Frontal cortex (tissue), 4 donors: ENCODE results near the gene CPED1. TPM values are rescaled to one million over a fixed set of nuclear protein-coding genes. Genes with fewer than 3 reads are reported as not detected.
"Not testable (repeated sequence)": the region's sequence is repeated elsewhere in the genome, so short reads cannot be mapped to it uniquely, and the experiment has no call there.

ENCODE experiments used
- DNase-seq, 2 donors: peaks; one replicate each; pipeline ENCODE4 v3.0.0; 2012; ENCODE audit warnings: low spot score in 2 of 2
- FAIRE-seq: peaks from 2 replicates; lab custom pipeline; 2012; peaks lifted over from hg19 to GRCh38; lab: Jason Lieb, UNC
- total RNA-seq: library from RNA; depleted of rRNA; stranded (reverse); fragments of >200 nt; gene quantifications from one replicate; pipeline ENCODE4 v1.2.3, GENCODE V29; 2014
- donor health status: control.
- donor health status: control.
- donor health status: control.

The CPED1 gene
- total RNA-seq, 1 donor from 2014 or later = 3.3 TPM

GRCh38 chr7:121034929-121035328 lies 46.4 kb downstream of the CPED1 start:
- no peak for DNase-seq
- FAIRE-seq = no peak

DNA sequence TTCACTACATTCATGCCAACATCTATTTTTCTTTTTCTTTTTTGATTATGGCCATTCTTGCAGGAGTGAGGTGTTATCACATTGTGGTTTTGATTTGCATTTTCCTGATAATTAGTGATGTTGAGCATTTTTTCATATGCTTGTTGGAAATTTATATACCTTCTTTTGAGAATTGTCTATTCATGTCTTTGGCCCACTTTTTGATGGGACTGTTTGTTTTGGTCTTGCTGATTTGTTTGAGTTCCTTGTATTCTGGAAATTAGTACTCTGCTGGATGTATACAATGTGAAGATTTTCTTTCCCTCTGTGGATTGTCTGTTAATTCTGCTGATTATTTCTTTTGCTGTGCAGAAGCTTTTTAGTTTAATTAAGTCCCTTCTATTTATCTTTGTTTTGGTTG lies 48.3 kb downstream of the CPED1 start:
- DNase-seq, FAIRE-seq: not testable (repeated sequence)

- FAIRE-seq, DNase-seq: not testable (repeated sequence)
Measured at GRCh38 chr7:121037329-121037728, 48.8 kb downstream of the CPED1 start.

GRCh38 chr7:121037957-121038716 lies 49.6 kb downstream of the CPED1 start:
- no peak for FAIRE-seq
- DNase-seq = no peak

GRCh38 chr7:121038717-121039509 lies 50.4 kb downstream of the CPED1 start:
- no peak for DNase-seq
- FAIRE-seq = no peak

GRCh38 chr7:121039510-121039822 lies 51.0 kb downstream of the CPED1 start:
- no peak for DNase-seq
- FAIRE-seq = no peak

- FAIRE-seq (no peak), DNase-seq (no peak)
Measured at GRCh38 chr7:121039994-121040393, 51.5 kb downstream of the CPED1 start.

GRCh38 chr7:121041516-121042148 lies 53.1 kb downstream of the CPED1 start:
- DNase-seq (no peak), FAIRE-seq (no peak)

DNA sequence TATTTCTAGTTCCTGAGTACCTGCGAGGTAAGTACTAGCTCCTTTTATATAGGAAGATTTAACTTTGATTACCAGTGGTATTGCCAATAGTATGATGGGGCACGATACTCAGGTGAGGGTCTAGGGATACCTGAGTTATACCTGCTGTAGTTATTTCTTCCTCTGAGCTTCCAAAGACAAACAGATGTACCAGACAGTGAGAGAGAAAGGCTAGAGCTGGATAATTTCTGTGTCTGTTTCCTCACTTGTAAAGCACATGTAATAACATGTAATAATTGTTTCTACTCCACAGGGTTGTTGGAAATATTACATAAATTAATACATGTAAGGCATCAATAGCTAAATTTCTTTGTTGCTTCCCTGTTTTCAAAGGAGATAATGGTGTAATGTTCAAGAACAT lies 53.7 kb downstream of the CPED1 start:
- no peak for DNase-seq
- no peak for FAIRE-seq

- FAIRE-seq = no peak
Measured at GRCh38 chr7:121042899-121043298, 54.4 kb downstream of the CPED1 start.

DNA sequence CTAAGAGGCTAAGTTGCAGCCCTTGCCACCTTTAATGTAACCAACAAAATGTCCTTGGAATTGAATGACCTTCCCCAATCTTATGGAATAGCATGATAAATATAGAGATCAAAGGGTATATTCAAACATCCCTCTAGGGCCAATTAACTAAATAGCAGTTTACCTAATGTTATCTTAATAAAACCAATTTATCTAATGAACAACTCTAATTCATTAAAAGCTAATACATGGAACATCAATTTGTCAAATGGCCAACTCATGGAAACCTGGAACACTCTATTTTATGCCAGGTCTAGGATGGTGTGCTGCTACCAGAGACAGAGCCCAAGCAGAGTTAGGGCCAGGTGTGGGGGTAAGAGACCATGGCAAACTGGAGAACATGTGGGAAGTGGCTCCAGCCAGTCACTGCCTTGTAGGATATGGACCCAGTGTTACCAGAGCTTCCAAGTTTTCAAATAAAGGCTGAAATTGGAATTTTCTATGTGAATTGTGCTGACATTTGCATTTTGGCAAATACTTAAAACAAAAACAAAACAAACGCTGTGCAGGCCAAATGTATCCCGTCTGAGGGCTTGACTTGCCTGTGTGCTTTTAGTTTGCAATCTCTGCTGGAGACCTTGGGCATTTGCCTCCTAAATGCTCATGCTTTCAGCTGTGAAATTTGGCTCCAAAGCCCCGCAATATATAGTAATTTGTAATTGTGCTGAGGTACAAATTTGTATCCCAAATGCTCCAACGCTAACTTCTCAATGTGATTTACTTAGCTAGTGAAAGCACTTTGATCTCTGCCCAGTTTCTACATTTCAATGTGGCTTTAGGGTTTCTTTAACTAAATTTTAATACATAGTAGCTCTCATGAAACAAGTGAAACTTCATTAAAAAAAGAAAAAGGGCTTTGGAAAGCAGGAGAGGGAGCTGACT lies 55.1 kb downstream of the CPED1 start:
- DNase-seq = no peak
- FAIRE-seq = no peak

More at GRCh38 chr7:121042899-121043298, 54.4 kb downstream of the CPED1 start:
- no peak for DNase-seq

DNA sequence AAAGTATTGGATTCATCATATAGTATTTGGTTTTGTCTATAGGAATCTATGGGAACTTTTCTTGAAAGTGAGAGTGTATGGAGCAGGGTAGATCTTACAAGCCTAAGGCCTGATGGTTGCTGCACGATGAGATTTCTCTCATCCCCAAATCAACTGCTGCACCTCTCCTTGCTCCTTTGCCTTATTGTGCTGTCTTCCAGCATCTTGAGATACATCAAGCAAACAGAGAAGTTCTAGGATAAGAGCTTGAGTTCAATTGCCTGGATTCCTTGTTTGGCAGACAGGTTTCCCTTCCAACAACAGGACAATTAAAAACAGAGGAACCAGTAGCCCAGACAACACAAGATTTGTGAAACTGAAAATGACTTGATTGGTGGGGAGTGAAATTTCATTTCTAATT lies 56.6 kb downstream of the CPED1 start:
- FAIRE-seq = no peak

GRCh38 chr7:121046009-121046408 lies 57.5 kb downstream of the CPED1 start:
- DNase-seq = no peak

More for the DNA sequence above, 56.6 kb downstream of the CPED1 start:
- DNase-seq = no peak

GRCh38 chr7:121046893-121047468 lies 58.5 kb downstream of the CPED1 start:
- DNase-seq = no peak
- no peak for FAIRE-seq

More at GRCh38 chr7:121046009-121046408, 57.5 kb downstream of the CPED1 start:
- no peak for FAIRE-seq

GRCh38 chr7:121048195-121048594 lies 59.7 kb downstream of the CPED1 start:
- FAIRE-seq (no peak), DNase-seq (no peak)

- no peak for DNase-seq
- FAIRE-seq = no peak
Measured at GRCh38 chr7:121049028-121049791, 60.7 kb downstream of the CPED1 start.

DNA sequence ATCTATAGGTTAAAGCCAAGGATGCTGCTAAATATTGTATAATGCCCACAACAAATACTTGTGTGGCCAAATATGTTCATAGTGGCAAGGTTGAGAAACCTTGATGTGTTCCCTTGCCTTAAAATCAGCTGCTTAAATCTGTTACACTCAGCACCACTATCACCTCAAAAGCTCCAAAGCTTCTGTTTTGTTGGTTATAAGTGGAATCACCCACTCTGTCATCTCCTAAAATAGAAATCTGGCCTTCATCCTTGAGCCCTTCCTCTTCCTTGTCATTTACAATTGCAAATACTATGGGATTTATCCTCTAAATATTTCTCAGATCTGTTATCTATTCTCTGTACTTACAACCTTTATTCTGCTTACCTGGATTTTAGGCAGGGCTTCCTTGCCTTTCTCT lies 61.4 kb downstream of the CPED1 start:
- FAIRE-seq (no peak), DNase-seq (no peak)

GRCh38 chr7:121053219-121053618 lies 64.7 kb downstream of the CPED1 start:
- DNase-seq (no peak), FAIRE-seq (no peak)

DNA sequence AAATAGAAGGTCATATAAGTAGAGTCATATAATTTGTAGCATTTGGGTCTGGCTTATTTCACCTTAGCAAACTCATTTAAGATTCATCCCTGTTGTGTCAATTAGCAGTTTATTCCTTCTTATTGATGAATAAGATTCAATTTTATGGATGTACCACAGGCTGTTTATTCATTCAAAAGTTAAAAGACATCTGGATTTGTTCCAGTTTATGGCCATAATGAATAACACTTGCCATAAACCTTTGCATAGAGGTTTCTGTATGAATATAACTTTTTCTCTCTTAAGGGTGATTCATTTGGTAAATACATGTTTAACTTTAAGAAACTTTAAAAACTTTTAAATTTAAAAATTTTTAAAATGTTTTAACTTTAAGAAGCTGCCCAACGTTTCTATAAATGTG lies 66.4 kb downstream of the CPED1 start:
- FAIRE-seq (peak; percentile 26), DNase-seq (no peak)
